Lower leg skin (tissue), 3 donors: ENCODE results near the gene PNKP.

Experiments
- POLR2A ChIP-seq, 2 donors: fragments of 450-650 bp; IDR thresholded peaks; one replicate each; pipeline ENCODE4 v1.6.1; 2016 to 2017; ENCODE audit warnings: antibody characterized with exemption in 2 of 2, mild to moderate bottlenecking in 1 of 2, moderate library complexity in 1 of 2
- TF ChIP-seq, protein P1 (sequence below), 3 donors: fragments of 450-650 bp; IDR thresholded peaks; one replicate each; pipeline ENCODE4 v1.5.1; 2016; ENCODE audit warnings: antibody characterized with exemption in 3 of 3, mild to moderate bottlenecking in 3 of 3, moderate library complexity in 2 of 3

DNA sequence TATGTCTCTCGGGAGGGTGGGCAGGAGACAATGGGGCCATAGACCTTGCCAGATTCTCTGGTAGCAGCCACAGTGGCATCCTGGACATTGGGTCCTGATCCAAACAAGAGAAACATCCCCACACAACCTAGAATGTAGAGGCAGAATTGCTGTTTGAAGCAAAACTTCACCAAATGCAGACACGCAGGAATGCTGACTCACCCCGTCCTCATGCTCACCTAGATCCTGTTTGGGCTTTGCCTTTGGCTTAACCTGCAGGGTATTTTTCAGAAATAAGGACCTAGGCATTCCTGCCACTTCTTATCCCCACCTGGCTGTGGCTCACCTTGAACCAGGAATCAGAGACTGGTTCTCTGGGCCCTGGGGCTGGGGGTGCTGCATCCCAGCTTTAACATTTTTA is 17.4 kb upstream of the PNKP start:
- TF ChIP-seq, protein P1, sequence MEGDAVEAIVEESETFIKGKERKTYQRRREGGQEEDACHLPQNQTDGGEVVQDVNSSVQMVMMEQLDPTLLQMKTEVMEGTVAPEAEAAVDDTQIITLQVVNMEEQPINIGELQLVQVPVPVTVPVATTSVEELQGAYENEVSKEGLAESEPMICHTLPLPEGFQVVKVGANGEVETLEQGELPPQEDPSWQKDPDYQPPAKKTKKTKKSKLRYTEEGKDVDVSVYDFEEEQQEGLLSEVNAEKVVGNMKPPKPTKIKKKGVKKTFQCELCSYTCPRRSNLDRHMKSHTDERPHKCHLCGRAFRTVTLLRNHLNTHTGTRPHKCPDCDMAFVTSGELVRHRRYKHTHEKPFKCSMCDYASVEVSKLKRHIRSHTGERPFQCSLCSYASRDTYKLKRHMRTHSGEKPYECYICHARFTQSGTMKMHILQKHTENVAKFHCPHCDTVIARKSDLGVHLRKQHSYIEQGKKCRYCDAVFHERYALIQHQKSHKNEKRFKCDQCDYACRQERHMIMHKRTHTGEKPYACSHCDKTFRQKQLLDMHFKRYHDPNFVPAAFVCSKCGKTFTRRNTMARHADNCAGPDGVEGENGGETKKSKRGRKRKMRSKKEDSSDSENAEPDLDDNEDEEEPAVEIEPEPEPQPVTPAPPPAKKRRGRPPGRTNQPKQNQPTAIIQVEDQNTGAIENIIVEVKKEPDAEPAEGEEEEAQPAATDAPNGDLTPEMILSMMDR (IDR thresholded peaks at IDR 0.05): no peak
- no peak for TF ChIP-seq POLR2A (IDR thresholded peaks at IDR 0.05)
